ENCODE data around the gene PDLIM5.

- TF ChIP-seq POLR2AphosphoS5 (IDR thresholded peaks at IDR 0.05; ENCODE audit: low read depth, low read length) (no peak), CTCF (IDR thresholded peaks at IDR 0.05) (no peak), SIN3A (IDR thresholded peaks at IDR 0.05; ENCODE audit: borderline replicate concordance, insufficient read depth, low read depth, low read length) (no peak), TCF7L2 (IDR thresholded peaks at IDR 0.05; ENCODE audit: low read depth, low read length) (no peak), REST (IDR thresholded peaks at IDR 0.05; ENCODE audit: insufficient read depth in 1 of 2, low read depth in 2 of 2, low read length in 1 of 2) (no peak)
Observed at GRCh38 chr4:94634271-94634670, 182.5 kb downstream of the PDLIM5 start.
